OCI-LY1 (cell line): Measurements from ENCODE around the gene LRMDA.

Experiments
- H2AFZ ChIP-seq: fragments of 200-600 bp; sonication (generic), shearing (Covaris generic); 2 replicates; pipeline ENCODE4 v1.6.0; 2014; ENCODE audit warnings: antibody characterized with exemption, mild to moderate bottlenecking, low read length
- H3F3A ChIP-seq: fragments of 200-600 bp; sonication (generic), shearing (Covaris generic); 2 replicates; pipeline ENCODE4 v1.6.0; 2014; ENCODE audit warnings: mild to moderate bottlenecking, antibody characterized with exemption, low read length, moderate library complexity; ENCODE audit not compliant: insufficient read depth
- H3K27ac ChIP-seq: fragments of 200-600 bp; sonication (generic); 2 replicates; pipeline ENCODE4 v1.5.1; 2014; ENCODE audit warnings: low read length, mixed run types, mild to moderate bottlenecking, low read depth; ENCODE audit not compliant: poor library complexity, severe bottlenecking
- H3K27me3 ChIP-seq: fragments of 200-600 bp; sonication (generic); 2 replicates; pipeline ENCODE4 v1.6.0; 2014; ENCODE audit warnings: antibody characterized with exemption, mild to moderate bottlenecking, low read length, moderate library complexity; ENCODE audit not compliant: insufficient read depth
- H3K36me3 ChIP-seq: fragments of 200-600 bp; sonication (generic); 2 replicates; pipeline ENCODE4 v1.6.1; 2014; ENCODE audit warnings: mild to moderate bottlenecking, antibody characterized with exemption, low read length, moderate library complexity, mixed read lengths; ENCODE audit not compliant: insufficient read depth
- H3K4me1 ChIP-seq: fragments of 200-600 bp; sonication (generic); 2 replicates; pipeline ENCODE4 v1.5.1; 2014; ENCODE audit warnings: mild to moderate bottlenecking, low read length, moderate library complexity; ENCODE audit not compliant: insufficient read depth, severe bottlenecking
- H3K4me2 ChIP-seq: fragments of 200-600 bp; sonication (generic), shearing (Covaris generic); 2 replicates; pipeline ENCODE4 v1.6.1; 2014; ENCODE audit warnings: low read length
- H3K4me3 ChIP-seq: fragments of 200-600 bp; sonication (generic); 2 replicates; pipeline ENCODE4 v1.5.1; 2014; ENCODE audit warnings: low read length, low read depth, mild to moderate bottlenecking, mixed read lengths; ENCODE audit not compliant: poor library complexity, severe bottlenecking
- H3K79me2 ChIP-seq: fragments of 200-600 bp; shearing (Covaris generic); 2 replicates; pipeline ENCODE4 v1.6.1; 2016; ENCODE audit warnings: mixed run types, low read length, mixed read lengths; ENCODE audit not compliant: insufficient read depth
- H3K9ac ChIP-seq: fragments of 200-600 bp; sonication (generic), shearing (Covaris generic); 2 replicates; pipeline ENCODE4 v1.6.1; 2014; ENCODE audit warnings: mild to moderate bottlenecking, low read length, mixed read lengths
- H3K9me2 ChIP-seq: fragments of 200-600 bp; sonication (generic), shearing (Covaris generic); 2 replicates; pipeline ENCODE4 v1.6.1; 2014; ENCODE audit warnings: low read depth, mild to moderate bottlenecking, low read length, mixed read lengths
- H3K9me3 ChIP-seq: fragments of 200-600 bp; shearing (Covaris generic); 2 replicates; pipeline ENCODE4 v1.6.1; 2014; ENCODE audit warnings: low read length, mixed read lengths
- H4K20me1 ChIP-seq: fragments of 200-600 bp; sonication (generic), shearing (Covaris generic); 2 replicates; pipeline ENCODE4 v1.6.0; 2016; ENCODE audit warnings: mild to moderate bottlenecking, low read length; ENCODE audit not compliant: insufficient read depth
- CTCF ChIP-seq: fragments of 200-600 bp; sonication (generic), shearing (Covaris generic); IDR thresholded peaks from 2 replicates; pipeline ENCODE4 v1.5.1; 2017; ENCODE audit warnings: mild to moderate bottlenecking, antibody characterized with exemption, low read length, moderate library complexity, mixed read lengths
- EZH2 ChIP-seq: fragments of 200-600 bp; sonication (generic), shearing (Covaris generic); IDR thresholded peaks from 2 replicates; pipeline ENCODE4 v1.8.0; 2017; ENCODE audit warnings: borderline replicate concordance, mixed run types, mild to moderate bottlenecking, antibody characterized with exemption, low read length, moderate library complexity, mixed read lengths

Gene LRMDA

GRCh38 chr10:76236356-76236755 lies 804.9 kb downstream of the LRMDA start:
- H3K9me3 ChIP-seq = no peaks in the 10 kb centered on the region
- H3K4me1 ChIP-seq = no peaks in the 10 kb centered on the region
- no peaks in the 10 kb centered on the region for H3K27me3 ChIP-seq
- no peak overlapping the region for H3K4me3 ChIP-seq
- H3K79me2 ChIP-seq = no peaks in the 10 kb centered on the region
- no peak overlapping the region for H3K9ac ChIP-seq
- no peak overlapping the region for H3K4me2 ChIP-seq
- no peaks in the 10 kb centered on the region for H3K36me3 ChIP-seq
- no peaks in the 10 kb centered on the region for H3K9me2 ChIP-seq
- H2AFZ ChIP-seq = no peak overlapping the region
- no peaks in the 10 kb centered on the region for H4K20me1 ChIP-seq
- no peak for TF ChIP-seq EZH2
- TF ChIP-seq CTCF = no peak
- no peak overlapping the region for H3K27ac ChIP-seq
- H3F3A ChIP-seq = no peaks in the 10 kb centered on the region

GRCh38 chr10:76242956-76243355 lies 811.5 kb downstream of the LRMDA start:
- Histone ChIP-seq H2AFZ (no peak overlapping the region), H3K9me3 (no peaks in the 10 kb centered on the region), H4K20me1 (no peaks in the 10 kb centered on the region), H3K4me3 (no peak overlapping the region), H3K4me2 (no peak overlapping the region), H3F3A (no peaks in the 10 kb centered on the region), H3K9ac (no peak overlapping the region), H3K9me2 (no peaks in the 10 kb centered on the region), H3K79me2 (no peaks in the 10 kb centered on the region), H3K4me1 (no peaks in the 10 kb centered on the region), H3K36me3 (no peaks in the 10 kb centered on the region), H3K27me3 (no peaks in the 10 kb centered on the region), H3K27ac (no peak overlapping the region)
- no peak for TF ChIP-seq EZH2
- TF ChIP-seq CTCF = no peak

GRCh38 chr10:76244061-76244686 lies 812.8 kb downstream of the LRMDA start:
- H3K27ac ChIP-seq = no peak overlapping the region
- H3K27me3 ChIP-seq = no peaks in the 10 kb centered on the region
- H3K4me3 ChIP-seq = no peak overlapping the region
- no peak overlapping the region for H2AFZ ChIP-seq
- no peaks in the 10 kb centered on the region for H3K79me2 ChIP-seq
- no peaks in the 10 kb centered on the region for H3K9me2 ChIP-seq
- no peaks in the 10 kb centered on the region for H3K4me1 ChIP-seq
- no peaks in the 10 kb centered on the region for H3F3A ChIP-seq
- H3K36me3 ChIP-seq = no peaks in the 10 kb centered on the region
- no peak overlapping the region for H3K9ac ChIP-seq
- TF ChIP-seq CTCF (no peak), EZH2 (no peak)
- no peaks in the 10 kb centered on the region for H4K20me1 ChIP-seq
- no peak overlapping the region for H3K4me2 ChIP-seq
- H3K9me3 ChIP-seq = no peaks in the 10 kb centered on the region
